ENCODE data around the gene UBP1.
"Not testable (repeated sequence)": the region's sequence is repeated elsewhere in the genome, so short reads cannot be mapped to it uniquely, and the experiment has no call there.

UBP1 gene

DNA sequence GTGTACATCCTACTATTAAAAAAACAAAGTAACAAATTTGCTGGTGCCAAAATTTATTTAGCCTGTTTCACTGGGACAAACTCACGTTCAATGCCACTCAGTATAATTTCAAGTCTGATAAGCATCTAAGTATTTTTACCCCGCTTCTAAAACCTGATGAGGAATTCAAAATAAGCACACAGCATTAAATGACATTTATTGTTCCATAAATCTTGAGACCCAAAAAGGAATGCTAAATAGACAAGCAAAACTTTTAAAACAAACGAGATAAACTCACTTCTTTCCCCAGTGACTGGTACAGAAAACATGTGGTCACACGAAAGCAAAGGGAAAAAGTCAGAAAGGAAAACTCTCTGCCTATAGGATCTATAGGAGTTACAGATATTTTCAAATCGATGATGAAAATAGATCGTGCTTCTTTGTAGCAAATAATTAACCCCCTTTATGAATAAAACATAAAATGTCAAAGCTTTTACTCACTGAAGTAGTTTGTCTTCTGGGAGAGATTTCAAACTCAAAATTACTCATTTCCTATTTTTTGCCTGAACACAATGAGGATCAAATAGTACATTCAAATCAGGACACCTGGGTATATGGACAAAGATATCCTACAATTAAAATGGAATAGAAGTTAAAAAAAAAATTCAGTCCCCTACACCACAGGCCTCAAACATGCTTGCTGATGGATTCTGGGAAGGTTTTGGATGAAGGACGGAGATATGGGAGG lies 51.7 kb downstream of the UBP1 start:
- no peak for DNase-seq

DNA sequence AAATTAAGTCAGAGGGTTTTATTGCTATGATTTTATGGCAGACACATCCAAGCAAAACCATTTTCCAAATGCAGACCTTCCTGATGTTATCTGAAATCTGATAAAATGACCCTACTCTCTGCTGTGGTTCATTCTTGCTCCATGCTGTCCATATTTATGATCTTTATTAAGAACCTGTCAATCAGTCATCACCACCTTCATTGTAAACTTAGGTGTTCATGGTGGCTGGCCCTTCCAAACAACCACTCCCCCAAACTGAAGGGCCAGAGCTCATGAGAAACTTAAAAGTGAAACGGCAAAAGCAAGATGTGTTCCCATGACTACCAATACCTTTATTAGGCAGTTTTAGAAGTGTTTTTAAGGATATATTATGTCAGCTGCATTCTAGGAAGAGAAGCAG lies 53.6 kb downstream of the UBP1 start:
- no peak for DNase-seq

DNA sequence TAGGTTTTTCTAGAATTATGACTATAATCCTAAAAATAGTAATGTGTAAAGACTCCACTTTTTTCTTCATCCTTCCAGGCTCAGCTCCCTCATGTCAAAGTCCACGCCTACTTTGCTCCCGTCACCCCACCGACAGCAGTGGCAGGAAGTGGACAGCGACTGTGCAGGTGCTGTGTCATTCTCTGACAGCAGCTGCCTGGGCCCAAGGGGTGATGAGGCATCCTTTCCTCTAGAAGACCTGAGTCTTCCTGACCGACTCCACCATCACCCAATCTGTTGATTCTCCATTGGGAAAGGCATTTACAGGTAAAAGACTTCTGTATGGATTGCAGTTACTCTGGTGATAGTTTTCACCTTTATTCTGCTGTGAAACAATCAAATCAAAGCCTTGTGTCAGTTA lies 54.8 kb downstream of the UBP1 start:
- DNase-seq: peak; percentile 7 to 18

DNA sequence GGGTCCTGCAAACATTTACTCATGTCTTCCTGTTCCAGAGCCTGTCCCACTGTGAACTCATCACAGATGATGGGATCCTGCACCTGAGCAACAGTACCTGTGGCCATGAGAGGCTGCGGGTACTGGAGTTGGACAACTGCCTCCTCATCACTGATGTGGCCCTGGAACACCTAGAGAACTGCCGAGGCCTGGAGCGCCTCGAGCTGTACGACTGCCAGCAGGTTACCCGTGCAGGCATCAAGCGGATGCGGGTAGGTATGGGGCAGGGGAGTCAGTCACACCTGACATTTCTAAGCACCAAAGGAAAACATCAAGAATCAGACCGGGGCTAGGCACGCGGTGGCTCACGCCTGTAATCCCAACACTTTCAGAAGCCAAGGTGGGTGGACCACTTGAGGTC lies 56.3 kb downstream of the UBP1 start:
- DNase-seq: no peak

DNA sequence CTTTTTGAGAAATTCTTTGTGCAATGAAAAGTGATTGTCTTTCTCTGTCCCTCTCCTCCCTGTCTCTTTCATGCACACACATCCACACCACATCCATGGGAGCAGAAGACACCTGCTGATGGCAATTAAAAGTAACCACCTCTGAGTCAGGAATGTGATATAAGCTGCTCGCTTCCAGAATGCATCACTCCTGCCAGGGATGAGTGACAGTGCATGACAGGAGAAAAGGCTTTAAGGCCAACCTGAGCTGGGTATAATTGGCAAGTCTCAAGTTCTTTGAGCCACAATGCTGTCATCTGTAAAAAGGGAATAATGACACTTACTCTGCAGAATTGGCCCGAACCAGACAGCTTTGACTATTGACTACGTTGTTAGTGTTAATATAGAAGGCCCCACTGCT lies 59.6 kb downstream of the UBP1 start:
- DNase-seq: no peak

DNA sequence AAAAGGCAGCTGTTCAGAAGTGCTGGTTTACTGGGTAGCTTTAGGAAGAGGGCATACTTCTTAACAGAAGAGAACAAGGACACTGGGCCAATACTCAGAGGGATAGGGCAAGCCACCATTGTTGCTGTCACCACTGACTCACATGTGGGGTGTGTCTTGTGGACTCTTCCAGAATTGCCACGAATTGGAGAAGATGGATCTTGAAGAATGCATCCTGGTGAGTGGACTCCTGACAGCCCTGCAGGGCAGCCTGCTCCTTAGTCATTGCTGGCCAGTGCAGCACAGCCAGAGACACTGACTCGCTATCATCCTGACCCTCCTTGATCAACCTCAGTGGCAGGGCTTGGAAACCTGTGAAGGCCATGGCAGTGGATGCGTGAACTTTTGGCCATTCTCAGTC lies 62.3 kb downstream of the UBP1 start:
- DNase-seq: no peak

DNA sequence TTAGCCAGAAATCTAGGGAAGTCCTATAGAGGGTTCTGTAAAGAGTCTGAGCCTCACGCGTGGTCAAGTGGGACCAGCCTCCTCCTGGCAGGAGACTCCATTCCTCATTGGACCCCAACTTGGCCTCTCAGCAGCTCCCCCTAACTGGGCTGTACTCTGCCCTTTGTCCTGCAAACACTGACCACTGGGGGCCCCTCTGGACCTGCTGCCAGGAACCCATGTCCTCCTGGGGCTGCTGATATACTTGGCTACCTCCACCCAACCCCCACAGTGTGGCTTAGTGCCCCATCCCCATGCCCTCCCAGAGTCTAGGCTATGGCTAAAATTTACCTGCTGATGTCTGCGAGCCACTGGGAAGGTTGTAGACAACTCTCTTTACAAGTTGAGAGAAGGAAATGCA lies 62.7 kb downstream of the UBP1 start:
- DNase-seq: no peak

DNA sequence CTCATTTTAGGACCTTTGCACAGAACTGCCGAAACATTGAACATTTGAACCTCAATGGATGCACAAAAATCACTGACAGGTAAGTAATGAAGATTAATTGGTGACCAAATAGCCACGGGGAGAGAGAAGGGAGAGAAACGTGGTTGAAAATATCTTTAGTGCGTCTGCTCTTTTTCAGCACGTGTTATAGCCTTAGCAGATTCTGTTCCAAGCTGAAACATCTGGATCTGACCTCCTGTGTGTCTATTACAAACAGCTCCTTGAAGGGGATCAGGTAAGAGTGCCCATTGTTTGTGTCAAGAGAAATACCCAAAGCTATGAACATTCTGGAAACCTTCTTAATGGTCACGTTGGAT lies 67.1 kb downstream of the UBP1 start:
- DNase-seq: no peak

DNA sequence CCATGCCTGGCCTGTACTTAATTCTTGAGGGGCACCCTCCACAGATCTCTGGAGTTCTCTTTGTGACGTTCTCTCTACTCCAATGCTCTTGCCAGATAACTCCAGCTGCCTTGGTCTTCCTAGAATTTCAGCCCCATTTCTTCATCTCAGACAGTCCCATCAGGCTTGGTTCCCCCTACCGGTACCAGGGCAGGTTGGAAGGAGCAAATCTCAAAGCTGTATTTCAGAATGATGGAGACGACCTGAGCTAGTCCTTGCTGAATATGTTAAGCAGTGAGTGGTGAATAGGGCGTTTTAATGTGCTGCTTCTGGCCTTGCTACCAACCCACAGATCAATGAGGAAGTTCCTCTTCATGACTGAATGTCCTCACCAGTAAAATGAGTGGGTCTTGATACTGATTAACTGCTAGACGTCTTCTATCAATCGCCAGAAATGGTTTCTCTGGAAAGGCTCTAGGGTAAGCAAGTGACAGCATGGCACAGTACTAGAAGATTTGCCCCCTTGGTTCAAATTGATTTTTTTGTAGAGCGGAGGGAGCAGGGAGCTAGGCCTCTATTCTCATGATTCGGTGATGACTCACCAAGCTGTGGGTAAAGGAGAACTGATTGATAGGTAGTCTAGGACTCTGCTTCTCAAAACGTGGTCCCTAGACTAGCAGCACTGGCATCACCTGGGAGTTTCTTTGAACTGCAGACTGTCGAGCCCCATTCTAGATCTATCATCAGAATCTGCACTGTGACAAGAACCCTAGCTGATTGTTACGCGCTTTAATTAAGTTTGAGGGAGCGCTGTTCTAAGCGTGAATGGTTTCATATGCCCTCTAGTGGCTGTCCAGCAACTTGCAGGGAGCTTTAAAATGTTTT lies 67.8 kb downstream of the UBP1 start:
- peak; percentile 11 to 35 for DNase-seq

DNA sequence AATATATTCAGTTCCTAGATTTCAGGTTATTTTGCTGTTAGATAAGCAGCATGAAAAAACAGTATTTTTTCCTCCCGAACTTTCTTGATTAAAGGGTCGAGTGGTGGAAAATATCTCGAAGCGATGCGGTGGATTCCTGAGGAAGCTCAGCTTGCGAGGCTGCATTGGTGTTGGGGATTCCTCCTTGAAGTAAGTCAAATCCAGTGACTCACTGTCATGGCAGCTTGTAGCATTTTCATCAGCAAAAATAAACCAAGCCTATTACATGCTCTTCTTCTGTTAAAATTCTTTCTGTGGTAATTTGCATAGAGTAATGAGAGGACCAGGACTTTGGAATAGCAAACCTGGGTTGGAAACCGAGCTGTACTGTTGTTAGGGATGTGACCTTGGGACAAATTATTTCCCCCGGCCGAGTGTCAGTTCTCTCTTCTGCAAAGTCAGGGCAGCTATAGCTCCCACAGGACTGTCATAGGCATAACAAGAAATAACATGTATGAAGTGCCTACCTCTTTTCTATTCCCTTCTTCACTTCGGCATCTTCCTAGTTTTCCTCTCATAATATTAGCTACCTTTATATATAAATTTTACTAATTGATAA lies 75.6 kb downstream of the UBP1 start:
- DNase-seq: no peak

DNA sequence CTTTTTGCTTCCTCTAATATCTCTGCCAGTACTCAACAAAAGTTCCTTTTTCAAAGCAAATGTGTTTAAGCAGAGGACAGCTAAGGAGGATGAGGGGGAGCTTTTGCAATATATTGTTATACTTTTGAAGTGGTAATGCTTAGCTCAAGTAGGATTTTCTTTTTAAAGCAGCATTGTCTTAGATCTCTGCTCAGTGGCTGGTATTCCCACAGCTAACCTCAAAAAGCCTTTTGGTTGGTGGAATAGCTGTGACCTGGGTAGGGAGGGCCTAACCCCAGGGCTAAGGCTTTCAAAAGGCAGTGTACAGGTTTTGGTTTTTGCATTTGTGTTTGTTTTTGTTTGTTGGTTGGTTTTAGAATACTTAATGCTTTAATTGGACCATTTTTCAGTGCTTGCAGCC lies 76.1 kb downstream of the UBP1 start:
- no peak for DNase-seq

DNA sequence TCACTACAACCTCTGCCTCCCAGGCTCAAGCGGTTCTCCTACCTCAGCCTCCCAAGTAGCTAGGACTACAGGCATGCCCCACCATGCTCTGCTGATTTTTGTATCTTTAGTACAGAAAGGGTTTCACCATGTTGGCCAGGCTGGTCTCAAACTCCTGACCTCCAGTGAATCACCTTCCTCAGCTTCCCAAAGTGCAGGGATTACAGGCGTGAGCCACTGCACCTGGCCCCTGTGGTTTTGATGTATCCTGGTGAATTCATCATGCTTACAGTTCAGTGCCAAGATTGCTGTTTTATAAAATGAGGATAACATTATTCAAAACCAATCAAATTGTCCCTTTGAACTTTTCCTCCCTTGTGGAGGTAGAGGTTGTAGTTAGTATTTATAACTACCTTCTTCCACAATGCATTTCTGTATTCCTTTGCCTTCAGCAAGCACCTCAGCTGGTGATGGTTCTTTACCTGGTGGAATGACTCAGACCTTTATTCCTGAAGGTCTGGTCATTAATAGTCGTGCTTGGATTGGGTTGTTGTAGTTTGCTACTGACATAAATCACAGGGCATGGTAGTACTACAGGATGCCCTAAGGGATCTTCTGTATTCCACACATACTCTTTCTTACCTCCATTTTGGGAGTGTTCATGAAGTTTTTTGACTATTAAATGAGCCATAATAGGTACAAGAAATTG lies 76.9 kb downstream of the UBP1 start:
- DNase-seq: no peak

DNA sequence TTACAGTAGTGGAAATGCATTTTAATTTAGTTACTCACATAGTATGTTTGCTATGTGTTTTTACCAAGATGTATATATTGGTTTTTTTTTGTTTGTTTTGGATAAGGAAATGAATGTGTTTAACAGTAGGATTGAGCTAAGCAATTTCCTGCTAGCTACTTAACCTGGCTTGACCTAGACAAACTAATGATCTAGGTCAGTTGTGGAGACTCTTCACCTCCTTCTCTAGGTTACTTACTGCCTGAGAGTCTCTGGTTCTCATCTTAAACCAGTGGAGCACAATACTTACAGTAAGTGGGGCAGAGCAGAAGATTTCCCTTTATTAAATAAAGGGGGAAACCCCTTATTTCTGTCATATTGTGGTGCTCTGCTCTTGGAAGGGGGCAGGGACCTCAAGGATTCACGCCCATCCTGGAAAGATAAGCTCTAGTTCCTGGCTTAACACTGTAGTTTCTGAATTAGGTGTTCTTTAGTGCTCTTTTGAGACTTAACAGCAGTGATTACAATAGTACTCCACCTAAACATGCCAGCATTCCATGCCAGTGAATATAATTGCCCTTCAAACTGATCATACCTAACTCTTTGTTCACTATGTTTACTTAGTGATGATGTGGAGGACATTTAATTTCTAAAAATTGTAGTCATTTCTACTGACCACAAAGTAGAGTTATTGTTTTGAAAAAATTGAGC lies 79.9 kb downstream of the UBP1 start:
- DNase-seq: no peak

DNA sequence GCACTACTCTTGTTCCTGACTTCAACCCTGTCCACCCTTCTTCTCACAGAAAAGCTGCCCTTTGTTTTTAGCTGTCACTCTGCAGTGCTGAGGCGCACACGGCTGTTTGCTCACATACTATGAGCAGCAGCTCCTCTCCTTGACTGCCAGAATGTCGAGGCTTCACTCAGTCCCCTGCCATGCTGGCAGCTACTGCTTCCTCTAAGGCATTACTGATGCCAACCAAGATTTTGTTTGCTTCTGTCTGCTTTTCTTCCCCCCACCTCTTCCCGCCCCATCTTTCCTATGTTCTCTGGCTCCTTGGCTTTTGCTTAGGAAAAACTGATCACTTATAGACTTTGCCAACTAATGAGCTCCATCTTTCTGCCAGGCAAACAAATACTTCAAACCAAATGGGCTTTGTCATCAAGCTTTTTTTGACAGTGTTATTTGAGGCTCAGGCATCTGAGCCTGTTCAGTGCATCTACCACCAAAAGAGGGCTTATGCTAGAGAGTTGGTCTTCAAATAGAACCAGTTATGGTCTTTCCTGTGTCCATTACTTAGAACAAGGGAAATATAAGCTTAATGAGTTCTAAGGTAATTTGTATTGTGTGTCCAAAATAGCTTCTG lies 81.9 kb downstream of the UBP1 start:
- DNase-seq: no peak

DNA sequence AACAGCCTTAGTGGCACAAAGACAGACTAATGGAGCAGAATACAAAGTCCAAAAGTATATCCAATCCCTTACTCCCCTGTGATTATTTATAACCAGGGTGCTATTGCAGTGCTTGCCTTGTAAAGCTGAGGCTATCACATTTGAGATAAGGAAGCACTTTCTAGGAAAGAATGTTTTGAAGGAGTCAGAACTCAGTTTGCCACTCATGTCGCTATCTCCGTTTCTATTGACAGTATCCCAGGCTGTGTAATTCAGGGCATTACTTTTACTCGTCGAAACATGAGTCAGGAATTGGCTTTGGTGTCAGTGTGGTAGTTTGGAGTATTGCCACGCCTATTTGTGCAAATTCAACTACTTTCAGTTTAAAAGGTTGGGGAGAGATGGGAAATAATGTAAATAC lies 84.6 kb downstream of the UBP1 start:
- DNase-seq: no peak

DNA sequence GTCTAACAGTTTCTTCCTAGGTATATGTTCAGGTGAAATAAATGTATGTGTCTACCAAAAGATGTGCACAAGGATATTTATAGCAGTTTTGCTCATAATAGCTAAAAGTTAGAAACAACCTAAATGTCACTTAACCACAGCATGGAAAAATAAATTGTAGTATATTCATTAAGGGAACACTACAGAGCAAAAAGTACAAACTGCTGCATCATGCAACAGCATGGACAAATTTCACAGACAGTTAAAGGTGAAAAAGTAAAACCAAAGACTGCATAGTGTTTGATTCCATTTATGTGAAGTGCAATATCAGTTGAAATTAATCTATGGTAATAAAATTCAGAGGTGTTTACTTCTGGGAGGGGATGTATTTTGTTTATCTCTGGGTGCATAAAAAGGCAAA lies 100.4 kb downstream of the UBP1 start:
- no peak for DNase-seq

DNA sequence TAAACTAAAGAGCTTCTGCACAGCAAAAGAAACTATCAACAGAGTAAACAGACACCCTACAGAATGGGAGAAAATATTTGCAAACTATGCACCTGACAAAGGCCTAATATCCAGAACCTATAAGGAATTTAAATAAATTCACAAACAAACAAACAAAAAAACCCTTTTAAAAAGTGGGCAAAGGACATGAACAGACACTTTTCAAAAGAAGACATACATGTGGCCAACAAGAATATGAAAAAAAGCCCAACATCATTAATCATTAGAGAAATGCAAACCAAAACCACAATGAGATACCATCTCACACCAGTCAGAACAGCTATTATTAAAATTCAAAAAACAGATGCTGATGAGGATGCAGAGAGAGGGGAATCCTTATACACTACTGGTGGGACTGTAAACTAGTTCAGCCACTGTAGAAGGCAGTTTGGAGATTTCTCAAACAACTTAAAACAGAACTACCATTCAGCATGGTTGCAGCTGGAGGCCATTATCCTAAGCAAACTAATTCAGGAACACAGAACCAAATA lies 101.2 kb downstream of the UBP1 start:
- not testable (repeated sequence) for DNase-seq

Measured in stimulated activated CD4-positive, alpha-beta T cell treated with anti-CD3 and anti-CD28 coated beads, Interleukin-2, amount 100 ng/mL, for 48 hours (primary cell).